Right atrium auricular region (tissue), 2 donors: ENCODE measurements around the gene PARD3B. TPM values are rescaled to one million over a fixed set of nuclear protein-coding genes. Genes with fewer than 3 reads are reported as not detected.

Experiments used
- DNase-seq: peaks from one replicate; pipeline ENCODE4 v3.0.0-alpha.2; 2019; ENCODE audit warnings: low spot score
- H3K27ac ChIP-seq, 2 donors: fragments of 200-600 bp; sonication (generic); 1 replicate in 1 of 2; 2 replicates in 1 of 2; pipeline ENCODE4 v1.5.1; 2016 to 2019
- H3K27me3 ChIP-seq, 2 donors: fragments of 200-600 bp; sonication (generic); one replicate each; pipeline versions ENCODE4 v1.5.1 to v1.6.0; 2017 to 2019
- H3K36me3 ChIP-seq: fragments of 200-600 bp; sonication (generic); one replicate; pipeline ENCODE4 v1.5.1; 2016
- H3K4me1 ChIP-seq, 2 donors: fragments of 200-600 bp; sonication (generic); one replicate each; pipeline versions ENCODE4 v1.5.1 to v1.6.0; 2017 to 2019
- H3K4me3 ChIP-seq, 2 donors: fragments of 200-600 bp; sonication (generic); 1 replicate in 1 of 2; 2 replicates in 1 of 2; pipeline ENCODE4 v1.5.1; 2017 to 2019; ENCODE audit warnings: mild to moderate bottlenecking in 1 of 2, moderate library complexity in 1 of 2
- H3K9me3 ChIP-seq, 2 donors: fragments of 200-600 bp; sonication (generic); one replicate each; pipeline ENCODE4 v1.5.1; 2019
- total RNA-seq, 2 donors: library from RNA; depleted of rRNA; stranded (reverse); fragments of >200 nt; gene quantifications; one replicate each; pipeline ENCODE4 v1.1.0, GENCODE V29; 2016
- TF ChIP-seq, protein P1 (sequence below), 2 donors: fragments of 200-600 bp; sonication (generic); IDR thresholded peaks; one replicate each; pipeline ENCODE4 v1.5.1; 2019; ENCODE audit warnings: antibody characterized with exemption in 2 of 2

Gene PARD3B
- total RNA-seq, 2 donors from 2014 or later, result 7.4 to 12.2 TPM

DNA sequence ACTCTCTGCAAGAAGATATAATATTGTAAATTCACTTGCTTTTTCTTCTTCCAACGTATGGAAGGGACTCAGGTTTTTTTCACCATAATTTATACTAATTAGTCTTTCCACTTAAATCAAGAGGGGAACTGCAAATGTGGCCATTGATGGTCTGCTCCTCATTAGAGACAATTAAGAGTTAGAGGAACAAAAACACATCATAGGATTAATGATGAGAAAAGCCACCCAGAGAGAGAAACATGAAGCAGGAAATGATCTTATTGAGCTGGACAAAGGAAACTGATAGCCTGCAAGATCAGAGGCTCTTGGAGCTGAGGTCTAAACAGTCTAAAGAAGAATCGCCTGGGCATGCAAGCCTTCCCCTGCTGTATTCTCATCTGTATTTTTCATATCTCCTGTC, 985.8 kb downstream of the PARD3B start:
- TF ChIP-seq, protein P1, sequence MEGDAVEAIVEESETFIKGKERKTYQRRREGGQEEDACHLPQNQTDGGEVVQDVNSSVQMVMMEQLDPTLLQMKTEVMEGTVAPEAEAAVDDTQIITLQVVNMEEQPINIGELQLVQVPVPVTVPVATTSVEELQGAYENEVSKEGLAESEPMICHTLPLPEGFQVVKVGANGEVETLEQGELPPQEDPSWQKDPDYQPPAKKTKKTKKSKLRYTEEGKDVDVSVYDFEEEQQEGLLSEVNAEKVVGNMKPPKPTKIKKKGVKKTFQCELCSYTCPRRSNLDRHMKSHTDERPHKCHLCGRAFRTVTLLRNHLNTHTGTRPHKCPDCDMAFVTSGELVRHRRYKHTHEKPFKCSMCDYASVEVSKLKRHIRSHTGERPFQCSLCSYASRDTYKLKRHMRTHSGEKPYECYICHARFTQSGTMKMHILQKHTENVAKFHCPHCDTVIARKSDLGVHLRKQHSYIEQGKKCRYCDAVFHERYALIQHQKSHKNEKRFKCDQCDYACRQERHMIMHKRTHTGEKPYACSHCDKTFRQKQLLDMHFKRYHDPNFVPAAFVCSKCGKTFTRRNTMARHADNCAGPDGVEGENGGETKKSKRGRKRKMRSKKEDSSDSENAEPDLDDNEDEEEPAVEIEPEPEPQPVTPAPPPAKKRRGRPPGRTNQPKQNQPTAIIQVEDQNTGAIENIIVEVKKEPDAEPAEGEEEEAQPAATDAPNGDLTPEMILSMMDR (IDR thresholded peaks at IDR 0.05), result no peak
- H3K36me3 ChIP-seq, result no peaks in the 10 kb centered on the region

GRCh38 chr2:205531489-205532148, 986.3 kb downstream of the PARD3B start:
- TF ChIP-seq, protein P1 (IDR thresholded peaks at IDR 0.05), result no peak
- no peaks in the 10 kb centered on the region for H3K4me1 ChIP-seq
- H3K27ac ChIP-seq, result no peak overlapping the region
- no peaks in the 10 kb centered on the region for H3K27me3 ChIP-seq
- H3K4me3 ChIP-seq, result no peak overlapping the region
- H3K9me3 ChIP-seq, result no peaks in the 10 kb centered on the region
- H3K36me3 ChIP-seq, result no peaks in the 10 kb centered on the region
- DNase-seq, result no peak

More for the DNA sequence above, 985.8 kb downstream of the PARD3B start:
- Histone ChIP-seq H3K27ac (no peak overlapping the region), H3K9me3 (no peaks in the 10 kb centered on the region), H3K4me3 (no peak overlapping the region), H3K4me1 (no peaks in the 10 kb centered on the region), H3K27me3 (no peaks in the 10 kb centered on the region)
- DNase-seq, result no peak

GRCh38 chr2:205535001-205535400, 989.7 kb downstream of the PARD3B start:
- Histone ChIP-seq H3K9me3 (no peaks in the 10 kb centered on the region), H3K4me3 (no peak overlapping the region), H3K27me3 (no peaks in the 10 kb centered on the region), H3K27ac (no peak overlapping the region), H3K36me3 (no peaks in the 10 kb centered on the region), H3K4me1 (peaks cover 0 to 7% of the 10 kb centered on the region in 2 donors)
- TF ChIP-seq, protein P1 (IDR thresholded peaks at IDR 0.05), result no peak
- no peak for DNase-seq

DNA sequence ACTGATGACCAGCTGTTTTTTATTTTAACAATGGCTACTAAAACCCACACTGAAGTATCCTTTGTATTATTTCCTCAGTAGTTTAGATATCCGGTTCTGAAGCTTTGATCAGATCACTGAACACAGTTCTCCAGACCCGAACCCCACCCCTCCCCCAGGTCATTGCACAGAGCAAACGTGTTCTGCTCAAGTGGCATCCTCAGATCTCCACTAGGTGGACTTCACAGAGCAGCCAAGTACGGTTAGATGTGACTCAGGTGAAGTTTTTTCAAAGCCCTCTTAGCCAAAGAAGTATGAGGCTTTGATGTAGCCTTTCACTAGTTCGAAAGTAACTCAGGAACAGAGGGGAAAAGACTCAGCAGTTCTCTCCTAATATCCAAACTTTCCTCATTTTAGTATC, 994.3 kb downstream of the PARD3B start:
- no peak for DNase-seq
- H3K9me3 ChIP-seq, result no peaks in the 10 kb centered on the region
- H3K4me1 ChIP-seq, result peaks cover 0 to 17% of the 10 kb centered on the region in 2 donors
- H3K4me3 ChIP-seq, result no peak overlapping the region
- H3K27me3 ChIP-seq, result no peaks in the 10 kb centered on the region
- no peaks in the 10 kb centered on the region for H3K36me3 ChIP-seq
- TF ChIP-seq, protein P1 (IDR thresholded peaks at IDR 0.05), result no peak
- H3K27ac ChIP-seq, result no peak overlapping the region

GRCh38 chr2:205540036-205540435, 994.8 kb downstream of the PARD3B start:
- TF ChIP-seq, protein P1 (IDR thresholded peaks at IDR 0.05), result no peak
- DNase-seq, result no peak
- Histone ChIP-seq H3K9me3 (no peaks in the 10 kb centered on the region), H3K27ac (no peak overlapping the region), H3K27me3 (no peaks in the 10 kb centered on the region), H3K4me1 (peaks cover 0 to 17% of the 10 kb centered on the region in 2 donors), H3K36me3 (no peaks in the 10 kb centered on the region), H3K4me3 (no peak overlapping the region)
